Measurements from ENCODE around the gene SH3D21. TPM values are rescaled to one million over a fixed set of nuclear protein-coding genes. Genes with fewer than 3 reads are reported as not detected.

Gene SH3D21
- total and polyA plus RNA-seq, 8 donors, result 0.41 to 2.6 (median 0.85) TPM

DNA sequence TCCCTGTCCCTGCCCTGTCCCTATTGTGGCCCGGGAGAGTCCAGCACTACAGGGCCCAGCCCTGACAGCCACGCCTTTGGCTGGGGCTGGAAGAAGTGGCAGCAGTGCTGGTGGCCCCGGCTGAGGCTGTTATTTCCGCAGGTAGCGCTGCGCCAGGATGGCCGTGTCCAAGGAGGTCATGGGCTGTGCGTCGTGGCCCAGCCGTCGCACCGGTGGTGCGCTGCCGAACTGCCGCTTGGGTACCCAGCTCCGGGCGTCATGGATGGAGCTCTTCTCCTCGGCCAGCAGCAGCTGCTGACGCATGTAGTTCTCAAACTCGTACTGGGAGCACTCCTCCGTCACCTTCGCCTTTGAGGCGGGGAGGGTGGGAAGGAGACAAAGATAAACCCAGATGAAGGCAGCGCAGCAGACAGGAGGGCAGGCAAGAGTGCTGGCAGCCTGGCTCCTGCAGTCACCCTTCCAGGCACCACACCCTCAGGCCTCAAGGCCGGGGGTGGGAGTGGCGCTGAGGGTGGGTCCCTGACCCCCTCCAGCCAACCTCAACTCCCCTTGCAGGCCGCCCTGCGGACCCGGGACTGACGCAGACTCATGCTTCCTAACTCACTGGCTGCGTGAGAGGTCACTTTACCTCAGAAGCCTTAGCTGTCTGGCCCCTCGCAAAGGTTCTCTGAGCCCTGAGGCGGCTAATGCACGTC, 35.6 kb downstream of the SH3D21 start:
- Histone ChIP-seq H3K27me3 (no peaks in the 10 kb centered on the region), H3K27ac (no peak overlapping the region), H3K4me1 (no peaks in the 10 kb centered on the region), H3K36me3 (peaks cover 4 to 28% (median 9%) of the 10 kb centered on the region in 3 donors), H3K4me3 (no peak overlapping the region), H3K9me3 (no peaks in the 10 kb centered on the region)
- 89 to 90% methylated on average over 33 to 34 of the region's 34 CpGs for WGBS, 2 donors
- FAIRE-seq (no peak), ATAC-seq (no peak), DNase-seq (peak in 1 of 6 donors; percentile 51)
- TF ChIP-seq, protein P1, sequence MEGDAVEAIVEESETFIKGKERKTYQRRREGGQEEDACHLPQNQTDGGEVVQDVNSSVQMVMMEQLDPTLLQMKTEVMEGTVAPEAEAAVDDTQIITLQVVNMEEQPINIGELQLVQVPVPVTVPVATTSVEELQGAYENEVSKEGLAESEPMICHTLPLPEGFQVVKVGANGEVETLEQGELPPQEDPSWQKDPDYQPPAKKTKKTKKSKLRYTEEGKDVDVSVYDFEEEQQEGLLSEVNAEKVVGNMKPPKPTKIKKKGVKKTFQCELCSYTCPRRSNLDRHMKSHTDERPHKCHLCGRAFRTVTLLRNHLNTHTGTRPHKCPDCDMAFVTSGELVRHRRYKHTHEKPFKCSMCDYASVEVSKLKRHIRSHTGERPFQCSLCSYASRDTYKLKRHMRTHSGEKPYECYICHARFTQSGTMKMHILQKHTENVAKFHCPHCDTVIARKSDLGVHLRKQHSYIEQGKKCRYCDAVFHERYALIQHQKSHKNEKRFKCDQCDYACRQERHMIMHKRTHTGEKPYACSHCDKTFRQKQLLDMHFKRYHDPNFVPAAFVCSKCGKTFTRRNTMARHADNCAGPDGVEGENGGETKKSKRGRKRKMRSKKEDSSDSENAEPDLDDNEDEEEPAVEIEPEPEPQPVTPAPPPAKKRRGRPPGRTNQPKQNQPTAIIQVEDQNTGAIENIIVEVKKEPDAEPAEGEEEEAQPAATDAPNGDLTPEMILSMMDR (IDR thresholded peaks at IDR 0.05), result no peak
- intact Hi-C loops (cut with DNase I), result loop anchor here in 2 of 3 donors (5.0 to 10.0 kb wide), 2 partner anchors 73 to 76 kb away; no protein-coding TSS in a partner anchor

DNA sequence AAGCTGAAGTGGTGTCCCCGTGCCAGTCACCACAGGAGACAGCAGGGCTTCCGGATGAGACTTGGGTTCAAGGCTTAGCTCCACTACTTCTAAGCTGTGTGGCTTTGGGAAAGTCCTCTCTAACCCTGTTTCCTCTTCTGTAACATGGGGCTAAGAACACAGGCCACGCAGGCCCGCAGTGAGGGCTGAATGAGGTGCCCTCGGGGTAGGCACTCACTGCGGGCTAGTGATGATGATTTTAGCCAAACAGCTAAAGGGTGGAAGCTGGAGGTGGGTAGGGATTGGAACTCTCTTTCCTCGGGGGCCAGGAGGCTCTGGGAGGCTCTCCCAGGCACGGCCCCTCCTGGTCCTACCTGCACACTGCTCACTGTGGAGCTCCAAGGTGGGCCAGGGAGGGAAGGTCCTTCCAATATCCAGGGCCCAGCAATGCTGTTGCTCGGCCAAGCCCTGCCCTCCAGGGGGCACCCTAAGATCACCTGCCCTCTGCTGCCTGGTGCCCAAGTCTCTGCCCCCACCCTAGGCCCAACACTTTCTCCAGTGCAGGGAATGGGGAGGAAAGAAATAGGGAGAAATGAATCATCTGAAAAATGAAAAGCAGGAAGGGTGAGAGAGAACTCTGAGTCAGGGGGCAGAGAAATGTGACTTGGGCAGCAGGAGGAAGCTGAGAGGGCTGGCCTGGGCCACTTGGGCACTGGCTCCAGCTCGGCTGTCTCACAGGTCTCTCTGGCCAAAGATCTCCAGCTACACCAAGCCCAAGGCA, 36.4 kb downstream of the SH3D21 start:
- no peak for FAIRE-seq
- Histone ChIP-seq H3K27ac (no peak overlapping the region), H3K9me3 (no peaks in the 10 kb centered on the region), H3K36me3 (peaks cover 7 to 37% (median 9%) of the 10 kb centered on the region in 3 donors), H3K27me3 (no peaks in the 10 kb centered on the region), H3K4me1 (no peaks in the 10 kb centered on the region), H3K4me3 (no peak overlapping the region)
- DNase-seq, result peak in 2 of 6 donors; percentile 36 to 52
- TF ChIP-seq, protein P1 (IDR thresholded peaks at IDR 0.05), result peak in 2 of 4 donors; percentile 21 to 27
- peak in 3 of 4 donors; percentile 64 to 84 (median 73) for ATAC-seq
- WGBS, 2 donors, result 81 to 84% methylated on average over 10 of the region's 10 CpGs
- intact Hi-C loops (cut with DNase I), result loop anchor here in 2 of 3 donors (5.0 to 10.0 kb wide), 2 partner anchors 72 to 75 kb away; no protein-coding TSS in a partner anchor

DNA sequence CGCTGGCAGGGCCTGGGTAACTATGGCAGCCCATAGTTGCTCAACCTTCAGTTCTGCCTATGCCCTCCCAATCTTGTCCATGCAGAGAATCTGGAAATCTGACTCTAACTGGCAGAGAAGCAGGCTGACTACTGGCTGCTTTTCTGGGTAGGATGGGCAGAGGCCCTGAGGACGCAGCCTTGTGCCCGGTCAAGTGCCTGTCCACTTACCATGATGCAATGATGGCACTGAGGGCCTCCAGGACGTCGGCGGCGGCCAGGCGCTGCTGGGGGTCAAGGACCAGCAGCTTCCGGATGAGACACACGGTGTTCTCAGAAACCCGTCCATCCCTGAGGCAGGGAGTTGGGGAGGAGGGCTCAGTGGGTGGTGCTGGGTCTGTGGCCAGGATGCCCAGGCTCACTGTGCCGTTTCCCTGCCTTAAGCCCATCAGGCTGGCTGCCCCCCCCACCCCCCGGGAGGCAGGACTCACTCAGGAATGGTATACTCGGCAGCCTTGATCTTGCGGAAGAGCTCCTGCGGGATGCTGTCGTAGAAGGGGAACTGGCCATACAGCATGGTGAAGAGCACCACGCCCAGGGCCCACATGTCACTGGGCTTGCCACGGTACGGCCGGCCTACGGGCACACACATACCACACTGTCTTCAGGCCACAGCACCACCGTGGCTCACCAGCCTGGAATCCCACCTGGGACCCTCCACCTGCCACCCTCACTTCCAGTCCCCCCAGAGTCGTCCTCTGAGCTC, 37.7 kb downstream of the SH3D21 start:
- peaks cover 7 to 49% (median 17%) of the 10 kb centered on the region in 3 donors for H3K36me3 ChIP-seq
- H3K27me3 ChIP-seq, result no peaks in the 10 kb centered on the region
- no peak overlapping the region for H3K4me3 ChIP-seq
- no peak overlapping the region for H3K27ac ChIP-seq
- H3K4me1 ChIP-seq, result no peaks in the 10 kb centered on the region
- no peaks in the 10 kb centered on the region for H3K9me3 ChIP-seq
- 91 to 93% methylated on average over 19 to 24 of the region's 24 CpGs for WGBS, 2 donors
- ATAC-seq (no peak), FAIRE-seq (no peak), DNase-seq (peak in 1 of 6 donors; percentile 44)
- TF ChIP-seq, protein P1 (IDR thresholded peaks at IDR 0.05), result no peak
- intact Hi-C loops (cut with DNase I), result loop anchor here in 2 of 3 donors (5.0 to 10.0 kb wide), 2 partner anchors 71 to 73 kb away; no protein-coding TSS in a partner anchor

DNA sequence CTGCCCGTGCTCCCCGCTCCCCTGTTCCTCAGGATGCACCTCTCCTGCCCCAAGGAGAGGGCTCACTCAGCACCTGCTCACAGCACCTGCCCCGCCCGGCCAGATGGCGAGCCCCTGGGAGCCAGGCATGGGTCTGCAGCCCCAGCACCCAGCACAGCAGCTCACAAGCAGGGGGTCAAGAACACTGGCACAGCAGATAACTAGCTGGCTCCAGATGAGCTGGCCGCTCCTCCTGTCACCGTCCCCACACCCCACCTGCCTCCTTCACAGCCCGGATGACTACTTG, 38.2 kb downstream of the SH3D21 start:
- Histone ChIP-seq H3K36me3 (peaks cover 7 to 50% (median 17%) of the 10 kb centered on the region in 3 donors), H3K4me3 (no peak overlapping the region), H3K27ac (no peak overlapping the region), H3K4me1 (no peaks in the 10 kb centered on the region), H3K27me3 (no peaks in the 10 kb centered on the region), H3K9me3 (no peaks in the 10 kb centered on the region)
- intact Hi-C loops (cut with DNase I), result loop anchor here in 2 of 3 donors (5.0 to 10.0 kb wide), 2 partner anchors 70 to 73 kb away; no protein-coding TSS in a partner anchor
- DNase-seq (peak in 1 of 6 donors; percentile 67), FAIRE-seq (no peak), ATAC-seq (no peak)
- TF ChIP-seq, protein P1 (IDR thresholded peaks at IDR 0.05), result no peak
- 84 to 95% methylated on average over 8 of the region's 8 CpGs for WGBS, 2 donors
